WTC11 (cell line): ENCODE results near the gene POMT1. TPM values are rescaled to one million over a fixed set of nuclear protein-coding genes. Genes with fewer than 3 reads are reported as not detected.

Source experiments
- ATAC-seq: fragments of 200-7000 bp; cut with Tn5 transposase; 2 replicates; pipeline ENCODE4 v1.10.0; 2021; ENCODE audit warnings: mild to moderate bottlenecking, moderate library complexity
- CTCF ChIA-PET: fragments of 300-600 bp; sonication (Branson Sonifier 250); formaldehyde crosslinking; loops from one replicate; lab custom pipeline; 2021; ENCODE audit warnings: antibody characterized with exemption; lab: Charles Lee
- POLR2A ChIA-PET: fragments of 350-600 bp; sonication (Branson Sonifier 250); formaldehyde crosslinking; loops from one replicate; lab custom pipeline; 2021; ENCODE audit warnings: antibody characterized with exemption; lab: Charles Lee
- DNase-seq: peaks from one replicate; pipeline ENCODE4 v3.0.0; 2021; ENCODE audit warnings: low spot score
- H3K27ac Mint-ChIP-seq: 2 replicates; pipeline ENCODE4 v1.8.0; 2021; ENCODE audit warnings: mixed read lengths
- H3K27me3 Mint-ChIP-seq: 2 replicates; pipeline ENCODE4 v1.8.0; 2021; ENCODE audit warnings: low read depth, mild to moderate bottlenecking, moderate library complexity, mixed read lengths
- H3K36me3 Mint-ChIP-seq: 2 replicates; pipeline ENCODE4 v1.8.0; 2021; ENCODE audit warnings: mixed read lengths
- H3K4me1 Mint-ChIP-seq: 2 replicates; pipeline ENCODE4 v1.8.0; 2022; ENCODE audit warnings: mixed read lengths
- H3K4me3 Mint-ChIP-seq: 2 replicates; pipeline ENCODE4 v1.8.0; 2021; ENCODE audit warnings: mild to moderate bottlenecking, moderate library complexity, mixed read lengths
- H3K9me3 Mint-ChIP-seq: 2 replicates; pipeline ENCODE4 v1.8.0; 2021; ENCODE audit warnings: mixed read lengths
- CBFB ChIP-seq: sonication (generic); formaldehyde crosslinking; IDR thresholded peaks from 2 replicates; pipeline ENCODE4 v1.8.1; 2022; ENCODE audit warnings: mild to moderate bottlenecking, low read depth, missing genetic modification reagents
- CREB1 ChIP-seq: sonication (generic); formaldehyde crosslinking; IDR thresholded peaks from 2 replicates; pipeline ENCODE4 v1.8.0; 2023; ENCODE audit warnings: mild to moderate bottlenecking, missing genetic modification reagents
- ESRRA ChIP-seq: sonication (generic); formaldehyde crosslinking; IDR thresholded peaks from 2 replicates; pipeline ENCODE4 v1.8.1; 2022; ENCODE audit warnings: mild to moderate bottlenecking, missing genetic modification reagents, borderline replicate concordance
- FOXP1 ChIP-seq: sonication (generic); formaldehyde crosslinking; IDR thresholded peaks from 2 replicates; pipeline ENCODE4 v1.8.0; 2022; ENCODE audit warnings: missing genetic modification reagents, mild to moderate bottlenecking, moderate library complexity, borderline replicate concordance
- GABPB1 ChIP-seq: sonication (generic); formaldehyde crosslinking; IDR thresholded peaks from 2 replicates; pipeline ENCODE4 v1.8.1; 2023; ENCODE audit warnings: mild to moderate bottlenecking, missing genetic modification reagents
- NFYB ChIP-seq: sonication (generic); formaldehyde crosslinking; conservative IDR thresholded peaks from 2 replicates; pipeline ENCODE4 v1.8.0; 2022; ENCODE audit warnings: low read depth, missing genetic modification reagents
- OVOL2 ChIP-seq: fragments of 250-450 bp; sonication (Bioruptor Pico); IDR thresholded peaks from 2 replicates; pipeline ENCODE4 v1.9.0; 2021; ENCODE audit warnings: mild to moderate bottlenecking, borderline replicate concordance
- RORB ChIP-seq: fragments of 250-450 bp; sonication (Bioruptor Pico); IDR thresholded peaks from 2 replicates; pipeline ENCODE4 v1.9.0; 2021; ENCODE audit warnings: mild to moderate bottlenecking
- SMAD4 ChIP-seq: sonication (generic); formaldehyde crosslinking; IDR thresholded peaks from 2 replicates; pipeline ENCODE4 v1.8.0; 2022; ENCODE audit warnings: mild to moderate bottlenecking, missing genetic modification reagents
- ZNF138 ChIP-seq: sonication (generic); formaldehyde crosslinking; conservative IDR thresholded peaks from 2 replicates; pipeline ENCODE4 v1.8.1; 2022; ENCODE audit warnings: mild to moderate bottlenecking, moderate library complexity, missing genetic modification reagents
- ZNF219 ChIP-seq: sonication (generic); formaldehyde crosslinking; IDR thresholded peaks from 2 replicates; pipeline ENCODE4 v1.8.0; 2023; ENCODE audit warnings: missing genetic modification reagents, mild to moderate bottlenecking, borderline replicate concordance
- ZNF317 ChIP-seq: sonication (generic); formaldehyde crosslinking; IDR thresholded peaks from 2 replicates; pipeline ENCODE4 v1.8.1; 2023; ENCODE audit warnings: low read depth, mild to moderate bottlenecking, moderate library complexity, missing genetic modification reagents, borderline replicate concordance
- total RNA-seq: library from RNA; stranded (reverse); gene quantifications from 3 replicates; pipeline ENCODE4 v1.2.3, GENCODE V29; 2021
- TF ChIP-seq, protein P1 (sequence below): sonication (generic); formaldehyde crosslinking; IDR thresholded peaks from 2 replicates; pipeline ENCODE4 v1.8.0; 2022; ENCODE audit warnings: mild to moderate bottlenecking, missing genetic modification reagents
- TF ChIP-seq, protein P2 (sequence below): sonication (generic); formaldehyde crosslinking; IDR thresholded peaks from 2 replicates; pipeline ENCODE4 v1.8.0; 2022; ENCODE audit warnings: mild to moderate bottlenecking, missing genetic modification reagents
- TF ChIP-seq, protein P3 (sequence below): fragments of 250-450 bp; sonication (Bioruptor Pico); IDR thresholded peaks from 2 replicates; pipeline ENCODE4 v1.9.0; 2021; ENCODE audit warnings: mild to moderate bottlenecking
- TF ChIP-seq, protein P4 (sequence below): fragments of 250-450 bp; sonication (Bioruptor Pico); IDR thresholded peaks from 2 replicates; pipeline ENCODE4 v2.1.2; 2022; ENCODE audit warnings: mild to moderate bottlenecking, moderate library complexity
- TF ChIP-seq, protein P5 (sequence below): sonication (generic); formaldehyde crosslinking; IDR thresholded peaks from 2 replicates; pipeline ENCODE4 v1.8.0; 2022; ENCODE audit warnings: mild to moderate bottlenecking, missing genetic modification reagents
- TF ChIP-seq, protein P6 (sequence below): sonication (generic); formaldehyde crosslinking; IDR thresholded peaks from 2 replicates; pipeline ENCODE4 v1.8.0; 2023; ENCODE audit warnings: mild to moderate bottlenecking, missing genetic modification reagents
- TF ChIP-seq, protein P7 (sequence below): sonication (generic); formaldehyde crosslinking; conservative IDR thresholded peaks from 2 replicates; pipeline ENCODE4 v1.8.1; 2023; ENCODE audit warnings: mild to moderate bottlenecking, low read depth, missing genetic modification reagents, moderate library complexity

The POMT1 gene
- total RNA-seq, 1 experiment from 2014 or later, result 36.2 TPM

DNA sequence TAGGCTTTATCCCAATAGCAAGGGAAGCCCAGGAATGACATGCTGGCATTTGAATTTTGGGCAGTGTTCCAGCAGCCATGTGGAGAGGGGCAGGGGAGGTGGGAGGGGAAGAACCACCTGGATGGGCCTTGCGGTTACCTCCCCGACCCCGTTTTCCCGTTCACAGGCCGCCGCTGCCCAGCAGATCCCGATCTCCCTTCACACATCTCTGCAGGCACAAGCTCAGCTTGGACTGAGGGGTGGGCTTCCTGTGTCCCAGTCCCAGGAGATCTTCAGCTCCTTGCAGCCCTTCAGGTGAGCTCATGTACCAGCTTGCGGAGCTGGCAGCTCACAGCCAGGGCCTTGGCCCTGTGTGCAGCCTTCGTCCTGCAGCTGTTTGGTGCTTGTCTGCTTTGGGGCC lies 15.7 kb upstream of the POMT1 start:
- CTCF ChIA-PET, result interaction anchor here (0.7 to 1.2 kb wide), 4 partner anchors 9 to 137 kb away, joined by 3 to 6 read pairs (median 4); no protein-coding TSS in a partner anchor
- Mint-ChIP-seq H3K27ac (no peak overlapping the region), H3K4me3 (no peak overlapping the region), H3K9me3 (no peaks in the 10 kb centered on the region), H3K36me3 (peaks cover 100% of the 10 kb centered on the region), H3K4me1 (no peaks in the 10 kb centered on the region)
- DNase-seq (no peak), ATAC-seq (no peak)
- POLR2A ChIA-PET, result interaction anchor here (0.6 kb wide), 1 partner anchor 730 kb away, joined by 3 read pairs; no protein-coding TSS in a partner anchor
- TF ChIP-seq FOXP1 (CRISPR knock-in tag) (no peak), ZNF138 (CRISPR knock-in tag) (no peak), ZNF219 (CRISPR knock-in tag) (no peak), CBFB (CRISPR knock-in tag) (no peak), OVOL2 (CRISPR knock-in tag) (no peak), ESRRA (no peak), RORB (CRISPR knock-in tag) (no peak), SMAD4 (CRISPR knock-in tag) (no peak)
- TF ChIP-seq, protein P1, sequence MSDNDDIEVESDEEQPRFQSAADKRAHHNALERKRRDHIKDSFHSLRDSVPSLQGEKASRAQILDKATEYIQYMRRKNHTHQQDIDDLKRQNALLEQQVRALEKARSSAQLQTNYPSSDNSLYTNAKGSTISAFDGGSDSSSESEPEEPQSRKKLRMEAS (CRISPR knock-in tag), result no peak
- TF ChIP-seq, protein P2, sequence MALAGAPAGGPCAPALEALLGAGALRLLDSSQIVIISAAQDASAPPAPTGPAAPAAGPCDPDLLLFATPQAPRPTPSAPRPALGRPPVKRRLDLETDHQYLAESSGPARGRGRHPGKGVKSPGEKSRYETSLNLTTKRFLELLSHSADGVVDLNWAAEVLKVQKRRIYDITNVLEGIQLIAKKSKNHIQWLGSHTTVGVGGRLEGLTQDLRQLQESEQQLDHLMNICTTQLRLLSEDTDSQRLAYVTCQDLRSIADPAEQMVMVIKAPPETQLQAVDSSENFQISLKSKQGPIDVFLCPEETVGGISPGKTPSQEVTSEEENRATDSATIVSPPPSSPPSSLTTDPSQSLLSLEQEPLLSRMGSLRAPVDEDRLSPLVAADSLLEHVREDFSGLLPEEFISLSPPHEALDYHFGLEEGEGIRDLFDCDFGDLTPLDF (CRISPR knock-in tag), result no peak
- TF ChIP-seq, protein P3, sequence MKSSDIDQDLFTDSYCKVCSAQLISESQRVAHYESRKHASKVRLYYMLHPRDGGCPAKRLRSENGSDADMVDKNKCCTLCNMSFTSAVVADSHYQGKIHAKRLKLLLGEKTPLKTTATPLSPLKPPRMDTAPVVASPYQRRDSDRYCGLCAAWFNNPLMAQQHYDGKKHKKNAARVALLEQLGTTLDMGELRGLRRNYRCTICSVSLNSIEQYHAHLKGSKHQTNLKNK (CRISPR knock-in tag), result no peak
- TF ChIP-seq, protein P4, sequence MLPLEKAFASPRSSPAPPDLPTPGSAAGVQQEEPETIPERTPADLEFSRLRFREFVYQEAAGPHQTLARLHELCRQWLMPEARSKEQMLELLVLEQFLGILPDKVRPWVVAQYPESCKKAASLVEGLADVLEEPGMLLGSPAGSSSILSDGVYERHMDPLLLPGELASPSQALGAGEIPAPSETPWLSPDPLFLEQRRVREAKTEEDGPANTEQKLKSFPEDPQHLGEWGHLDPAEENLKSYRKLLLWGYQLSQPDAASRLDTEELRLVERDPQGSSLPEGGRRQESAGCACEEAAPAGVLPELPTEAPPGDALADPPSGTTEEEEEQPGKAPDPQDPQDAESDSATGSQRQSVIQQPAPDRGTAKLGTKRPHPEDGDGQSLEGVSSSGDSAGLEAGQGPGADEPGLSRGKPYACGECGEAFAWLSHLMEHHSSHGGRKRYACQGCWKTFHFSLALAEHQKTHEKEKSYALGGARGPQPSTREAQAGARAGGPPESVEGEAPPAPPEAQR, result no peak
- TF ChIP-seq, protein P5, sequence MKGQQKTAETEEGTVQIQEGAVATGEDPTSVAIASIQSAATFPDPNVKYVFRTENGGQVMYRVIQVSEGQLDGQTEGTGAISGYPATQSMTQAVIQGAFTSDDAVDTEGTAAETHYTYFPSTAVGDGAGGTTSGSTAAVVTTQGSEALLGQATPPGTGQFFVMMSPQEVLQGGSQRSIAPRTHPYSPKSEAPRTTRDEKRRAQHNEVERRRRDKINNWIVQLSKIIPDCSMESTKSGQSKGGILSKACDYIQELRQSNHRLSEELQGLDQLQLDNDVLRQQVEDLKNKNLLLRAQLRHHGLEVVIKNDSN (CRISPR knock-in tag), result no peak
- TF ChIP-seq, all 79 proteins: peak for 0
- no peaks in the 10 kb centered on the region for H3K27me3 Mint-ChIP-seq

DNA sequence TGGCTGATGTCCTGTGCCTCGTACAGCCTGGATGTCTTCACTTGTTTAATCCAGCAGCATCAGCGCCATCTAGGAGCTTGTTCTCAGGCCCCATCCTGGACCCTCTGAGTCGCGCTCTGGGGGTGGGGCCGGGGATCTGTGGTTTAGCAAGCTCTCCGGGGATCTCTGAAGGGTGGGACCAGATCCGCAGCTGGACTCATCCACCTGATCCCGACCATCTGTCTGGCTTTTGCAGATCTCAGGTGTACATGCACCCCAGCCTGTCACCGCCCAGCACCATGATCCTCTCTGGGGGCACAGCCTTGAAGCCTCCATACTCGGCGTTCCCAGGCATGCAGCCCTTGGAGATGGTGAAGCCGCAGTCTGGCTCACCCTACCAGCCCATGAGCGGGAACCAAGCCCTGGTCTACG lies 15.1 kb upstream of the POMT1 start:
- CTCF ChIA-PET, result interaction anchor here (0.9 to 1.2 kb wide), 3 partner anchors 10 to 137 kb away, joined by 3 to 6 read pairs (median 5); no protein-coding TSS in a partner anchor
- POLR2A ChIA-PET, result interaction anchor here (0.6 kb wide), 1 partner anchor 729 kb away, joined by 3 read pairs; no protein-coding TSS in a partner anchor
- Mint-ChIP-seq H3K4me3 (no peak overlapping the region), H3K27me3 (no peaks in the 10 kb centered on the region), H3K4me1 (no peaks in the 10 kb centered on the region), H3K27ac (peak overlapping the region; percentile 25; the same call in 1 of the 2 replicates), H3K9me3 (no peaks in the 10 kb centered on the region), H3K36me3 (peaks cover 100% of the 10 kb centered on the region)
- peak; percentile 32 for ATAC-seq
- TF ChIP-seq, protein P6, sequence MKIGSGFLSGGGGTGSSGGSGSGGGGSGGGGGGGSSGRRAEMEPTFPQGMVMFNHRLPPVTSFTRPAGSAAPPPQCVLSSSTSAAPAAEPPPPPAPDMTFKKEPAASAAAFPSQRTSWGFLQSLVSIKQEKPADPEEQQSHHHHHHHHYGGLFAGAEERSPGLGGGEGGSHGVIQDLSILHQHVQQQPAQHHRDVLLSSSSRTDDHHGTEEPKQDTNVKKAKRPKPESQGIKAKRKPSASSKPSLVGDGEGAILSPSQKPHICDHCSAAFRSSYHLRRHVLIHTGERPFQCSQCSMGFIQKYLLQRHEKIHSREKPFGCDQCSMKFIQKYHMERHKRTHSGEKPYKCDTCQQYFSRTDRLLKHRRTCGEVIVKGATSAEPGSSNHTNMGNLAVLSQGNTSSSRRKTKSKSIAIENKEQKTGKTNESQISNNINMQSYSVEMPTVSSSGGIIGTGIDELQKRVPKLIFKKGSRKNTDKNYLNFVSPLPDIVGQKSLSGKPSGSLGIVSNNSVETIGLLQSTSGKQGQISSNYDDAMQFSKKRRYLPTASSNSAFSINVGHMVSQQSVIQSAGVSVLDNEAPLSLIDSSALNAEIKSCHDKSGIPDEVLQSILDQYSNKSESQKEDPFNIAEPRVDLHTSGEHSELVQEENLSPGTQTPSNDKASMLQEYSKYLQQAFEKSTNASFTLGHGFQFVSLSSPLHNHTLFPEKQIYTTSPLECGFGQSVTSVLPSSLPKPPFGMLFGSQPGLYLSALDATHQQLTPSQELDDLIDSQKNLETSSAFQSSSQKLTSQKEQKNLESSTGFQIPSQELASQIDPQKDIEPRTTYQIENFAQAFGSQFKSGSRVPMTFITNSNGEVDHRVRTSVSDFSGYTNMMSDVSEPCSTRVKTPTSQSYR, result no peak
- TF ChIP-seq ZNF317 (CRISPR knock-in tag) (no peak), GABPB1 (CRISPR knock-in tag) (no peak), CREB1 (CRISPR knock-in tag) (no peak), NFYB (CRISPR knock-in tag) (no peak)
- TF ChIP-seq, protein P7, sequence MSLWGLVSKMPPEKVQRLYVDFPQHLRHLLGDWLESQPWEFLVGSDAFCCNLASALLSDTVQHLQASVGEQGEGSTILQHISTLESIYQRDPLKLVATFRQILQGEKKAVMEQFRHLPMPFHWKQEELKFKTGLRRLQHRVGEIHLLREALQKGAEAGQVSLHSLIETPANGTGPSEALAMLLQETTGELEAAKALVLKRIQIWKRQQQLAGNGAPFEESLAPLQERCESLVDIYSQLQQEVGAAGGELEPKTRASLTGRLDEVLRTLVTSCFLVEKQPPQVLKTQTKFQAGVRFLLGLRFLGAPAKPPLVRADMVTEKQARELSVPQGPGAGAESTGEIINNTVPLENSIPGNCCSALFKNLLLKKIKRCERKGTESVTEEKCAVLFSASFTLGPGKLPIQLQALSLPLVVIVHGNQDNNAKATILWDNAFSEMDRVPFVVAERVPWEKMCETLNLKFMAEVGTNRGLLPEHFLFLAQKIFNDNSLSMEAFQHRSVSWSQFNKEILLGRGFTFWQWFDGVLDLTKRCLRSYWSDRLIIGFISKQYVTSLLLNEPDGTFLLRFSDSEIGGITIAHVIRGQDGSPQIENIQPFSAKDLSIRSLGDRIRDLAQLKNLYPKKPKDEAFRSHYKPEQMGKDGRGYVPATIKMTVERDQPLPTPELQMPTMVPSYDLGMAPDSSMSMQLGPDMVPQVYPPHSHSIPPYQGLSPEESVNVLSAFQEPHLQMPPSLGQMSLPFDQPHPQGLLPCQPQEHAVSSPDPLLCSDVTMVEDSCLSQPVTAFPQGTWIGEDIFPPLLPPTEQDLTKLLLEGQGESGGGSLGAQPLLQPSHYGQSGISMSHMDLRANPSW (CRISPR knock-in tag), result no peak
- DNase-seq, result no peak
